Smooth muscle cell (in vitro differentiated cells): ENCODE measurements around the gene SH2D3A. TPM values are rescaled to one million over a fixed set of nuclear protein-coding genes. Genes with fewer than 3 reads are reported as not detected.
A peak's percentile ranks its signal among the peaks of the same experiment; 100 is the strongest.
"Not testable (repeated sequence)": the region's sequence is repeated elsewhere in the genome, so short reads cannot be mapped to it uniquely, and the experiment has no call there.

Source experiments
- DNase-seq: peaks from one replicate; lab custom pipeline; 2025; ENCODE audit not compliant: unreplicated experiment; lab: John Stamatoyannopoulos, UW
- H2AFZ ChIP-seq: fragments of 200-600 bp; sonication (generic); 2 replicates; pipeline ENCODE4 v1.6.0; 2016; ENCODE audit warnings: antibody characterized with exemption, low read depth, mild to moderate bottlenecking
- H3F3A ChIP-seq: fragments of 200-600 bp; sonication (generic); 2 replicates; pipeline ENCODE4 v1.6.0; 2017; ENCODE audit warnings: antibody characterized with exemption, low read depth
- H3K27ac ChIP-seq: fragments of 200-600 bp; sonication (generic); 2 replicates; pipeline ENCODE4 v1.5.1; 2016; ENCODE audit warnings: low read depth, mild to moderate bottlenecking
- H3K27me3 ChIP-seq: fragments of 200-600 bp; sonication (generic); 2 replicates; pipeline ENCODE4 v1.6.1; 2016; ENCODE audit warnings: low read depth, mild to moderate bottlenecking
- H3K36me3 ChIP-seq: fragments of 200-600 bp; sonication (generic); 2 replicates; pipeline ENCODE4 v1.5.1; 2016; ENCODE audit warnings: low read depth
- H3K4me1 ChIP-seq: fragments of 200-600 bp; sonication (generic); 2 replicates; pipeline ENCODE4 v1.5.1; 2016; ENCODE audit warnings: low read depth
- H3K4me2 ChIP-seq: fragments of 200-600 bp; sonication (generic); 2 replicates; pipeline ENCODE4 v1.6.0; 2016; ENCODE audit warnings: mild to moderate bottlenecking
- H3K4me3 ChIP-seq: fragments of 200-600 bp; sonication (generic); 2 replicates; pipeline ENCODE4 v1.5.1; 2016; ENCODE audit warnings: mild to moderate bottlenecking
- H3K79me2 ChIP-seq: fragments of 200-600 bp; sonication (generic); 2 replicates; pipeline ENCODE4 v1.6.0; 2016; ENCODE audit warnings: low read depth, mild to moderate bottlenecking
- H3K9ac ChIP-seq: fragments of 200-600 bp; sonication (generic); 2 replicates; pipeline ENCODE4 v1.6.0; 2016; ENCODE audit warnings: low read depth
- H3K9me3 ChIP-seq: fragments of 200-600 bp; sonication (generic); replicated peaks from 2 replicates; pipeline ENCODE4 v1.5.1; 2016; ENCODE audit warnings: low read depth
- H4K20me1 ChIP-seq: fragments of 200-600 bp; sonication (generic); 2 replicates; pipeline ENCODE4 v1.6.0; 2016; ENCODE audit warnings: low read depth
- WGBS: methylation state at CpG from one replicate; pipeline ENCODE4 v1.1.7; 2016; ENCODE audit warnings: low lambda C conversion rate; 5-methylcytosine and 5-hydroxymethylcytosine counted together
- polyA plus RNA-seq: library from polyadenylated mRNA; unstranded; fragments of >200 nt; fragmentation: Nextera tagmentation; extraction: Ambion mirVana; gene quantifications from 2 replicates; pipeline ENCODE4 v1.2.1, GENCODE V29; 2016
- total RNA-seq: library from RNA; depleted of rRNA; stranded (reverse); fragments of >200 nt; gene quantifications from 2 replicates; pipeline ENCODE4 v1.2.3, GENCODE V29; 2014
- TF ChIP-seq, protein P1 (sequence below): fragments of 200-600 bp; sonication (generic); IDR thresholded peaks from 2 replicates; pipeline ENCODE4 v1.5.1; 2017; ENCODE audit warnings: borderline replicate concordance, mild to moderate bottlenecking, antibody characterized with exemption; ENCODE audit not compliant: insufficient read depth, poor library complexity, severe bottlenecking

SH2D3A gene
- total and polyA plus RNA-seq, 2 experiments from 2014 or later: 6.2 to 9.3 TPM

DNA sequence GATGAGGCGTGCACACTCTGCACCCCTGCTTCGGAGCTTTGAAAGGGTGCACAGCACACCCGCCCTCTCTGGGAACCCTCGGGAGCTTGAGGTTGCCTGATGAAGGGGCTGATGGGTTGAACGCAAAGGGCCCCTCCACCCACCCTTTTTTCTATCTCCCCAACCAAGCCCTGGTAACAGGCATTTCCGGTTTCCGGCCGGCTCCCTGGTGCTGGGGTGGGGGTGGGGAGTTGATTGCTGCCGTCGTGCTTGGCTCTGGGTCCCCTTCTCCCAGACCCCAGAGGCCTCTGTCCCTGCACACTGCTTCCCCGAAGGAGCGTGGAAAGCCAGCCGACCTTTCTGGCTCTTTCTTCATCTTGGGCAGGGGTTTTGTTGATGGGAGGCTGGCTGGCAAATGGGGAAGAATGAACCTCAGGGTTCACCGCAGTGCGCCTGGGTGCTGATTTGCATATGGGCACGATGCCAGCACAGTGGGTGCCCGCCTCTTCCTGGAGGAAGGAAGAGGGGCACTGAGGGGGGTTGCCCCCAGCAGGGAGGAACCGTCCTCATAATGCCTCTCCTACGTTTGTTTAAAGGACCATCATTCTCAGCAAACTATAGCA is 34.4 kb upstream of the SH2D3A start:
- TF ChIP-seq, protein P1, sequence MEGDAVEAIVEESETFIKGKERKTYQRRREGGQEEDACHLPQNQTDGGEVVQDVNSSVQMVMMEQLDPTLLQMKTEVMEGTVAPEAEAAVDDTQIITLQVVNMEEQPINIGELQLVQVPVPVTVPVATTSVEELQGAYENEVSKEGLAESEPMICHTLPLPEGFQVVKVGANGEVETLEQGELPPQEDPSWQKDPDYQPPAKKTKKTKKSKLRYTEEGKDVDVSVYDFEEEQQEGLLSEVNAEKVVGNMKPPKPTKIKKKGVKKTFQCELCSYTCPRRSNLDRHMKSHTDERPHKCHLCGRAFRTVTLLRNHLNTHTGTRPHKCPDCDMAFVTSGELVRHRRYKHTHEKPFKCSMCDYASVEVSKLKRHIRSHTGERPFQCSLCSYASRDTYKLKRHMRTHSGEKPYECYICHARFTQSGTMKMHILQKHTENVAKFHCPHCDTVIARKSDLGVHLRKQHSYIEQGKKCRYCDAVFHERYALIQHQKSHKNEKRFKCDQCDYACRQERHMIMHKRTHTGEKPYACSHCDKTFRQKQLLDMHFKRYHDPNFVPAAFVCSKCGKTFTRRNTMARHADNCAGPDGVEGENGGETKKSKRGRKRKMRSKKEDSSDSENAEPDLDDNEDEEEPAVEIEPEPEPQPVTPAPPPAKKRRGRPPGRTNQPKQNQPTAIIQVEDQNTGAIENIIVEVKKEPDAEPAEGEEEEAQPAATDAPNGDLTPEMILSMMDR: no peak
- 47% methylated on average over 19 of the region's 19 CpGs for WGBS
- Histone ChIP-seq H3K36me3 (no peaks in the 10 kb centered on the region), H3K4me2 (peak overlapping the region; percentile 65), H3F3A (no peaks in the 10 kb centered on the region), H3K27me3 (no peaks in the 10 kb centered on the region), H4K20me1 (no peaks in the 10 kb centered on the region), H2AFZ (peak overlapping the region; percentile 90), H3K9me3 (no peaks in the 10 kb centered on the region), H3K9ac (no peak overlapping the region), H3K4me3 (peak overlapping the region; percentile 30), H3K79me2 (no peaks in the 10 kb centered on the region), H3K4me1 (no peaks in the 10 kb centered on the region), H3K27ac (no peak overlapping the region)
- DNase-seq: no peak

DNA sequence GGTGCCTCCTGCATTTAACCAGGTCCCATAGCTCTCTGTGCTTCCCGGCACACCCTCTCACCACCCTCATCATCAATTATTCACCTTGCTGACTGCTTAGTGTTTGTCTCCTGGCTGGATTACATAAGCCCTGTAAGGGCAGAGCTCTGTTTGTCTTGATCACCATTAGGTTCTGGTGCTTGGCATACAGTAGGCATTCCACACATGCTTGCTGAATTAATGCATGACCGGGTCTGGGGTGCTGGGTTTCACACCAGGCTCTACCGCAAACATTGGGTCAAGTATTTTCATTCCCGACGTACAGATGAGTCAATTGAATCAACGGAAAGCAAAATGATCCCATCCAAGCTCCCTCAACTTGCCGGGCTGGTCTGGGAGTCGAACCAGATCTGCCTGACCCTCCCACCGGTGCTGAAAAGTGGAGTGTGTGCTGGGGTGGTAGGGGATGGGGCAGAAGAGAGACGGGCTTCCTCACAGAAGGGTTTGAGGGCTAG is 33.8 kb upstream of the SH2D3A start:
- H3K36me3 ChIP-seq: no peaks in the 10 kb centered on the region
- no peaks in the 10 kb centered on the region for H3F3A ChIP-seq
- H3K79me2 ChIP-seq: no peaks in the 10 kb centered on the region
- WGBS: 50% methylated on average over 10 of the region's 10 CpGs
- no peaks in the 10 kb centered on the region for H3K9me3 ChIP-seq
- H3K9ac ChIP-seq: no peak overlapping the region
- H3K27me3 ChIP-seq: no peaks in the 10 kb centered on the region
- TF ChIP-seq, protein P1: no peak
- H3K4me1 ChIP-seq: no peaks in the 10 kb centered on the region
- no peaks in the 10 kb centered on the region for H4K20me1 ChIP-seq
- peak overlapping the region; percentile 65 for H3K4me2 ChIP-seq
- H2AFZ ChIP-seq: peak overlapping the region; percentile 90
- H3K4me3 ChIP-seq: peak overlapping the region; percentile 30
- DNase-seq: no peak
- H3K27ac ChIP-seq: no peak overlapping the region

DNA sequence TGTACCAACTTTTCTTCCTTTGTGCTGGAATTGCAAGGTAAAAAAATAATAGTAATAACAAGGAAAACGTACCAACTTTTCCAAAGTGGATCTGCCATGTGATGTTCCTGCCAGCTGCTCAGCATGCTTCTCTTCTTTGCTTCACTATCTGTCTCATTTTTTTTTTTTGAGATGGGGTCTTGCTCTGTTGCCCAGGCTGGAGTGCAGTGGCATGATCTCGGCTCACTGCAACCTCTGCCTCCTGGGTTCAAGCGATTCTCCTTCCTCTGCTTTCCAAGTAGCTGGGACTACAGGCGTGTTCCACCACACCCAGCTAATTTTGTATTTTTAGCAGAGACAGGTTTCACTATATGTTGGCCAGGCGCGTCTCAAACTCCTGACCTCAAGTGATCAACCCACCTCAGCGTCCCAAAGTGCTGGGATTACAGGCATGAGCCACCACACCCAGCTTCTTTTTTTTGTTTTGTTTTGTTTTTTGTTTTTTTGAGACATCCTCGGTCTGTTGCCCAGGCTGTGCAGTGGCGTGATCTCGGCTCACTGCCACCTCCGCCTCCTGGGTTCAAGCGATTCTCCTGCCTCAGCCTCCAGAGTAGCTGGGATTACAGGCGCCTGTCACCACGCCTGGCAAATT is 33.0 kb upstream of the SH2D3A start:
- not testable (repeated sequence) for H3K36me3 ChIP-seq, H2AFZ ChIP-seq, H3K27ac ChIP-seq, H3K79me2 ChIP-seq, H3F3A ChIP-seq, H3K9me3 ChIP-seq, H3K27me3 ChIP-seq, H4K20me1 ChIP-seq, H3K4me3 ChIP-seq, H3K4me1 ChIP-seq, H3K4me2 ChIP-seq, H3K9ac ChIP-seq, DNase-seq
- WGBS: 89% methylated on average over 14 of the region's 14 CpGs

DNA sequence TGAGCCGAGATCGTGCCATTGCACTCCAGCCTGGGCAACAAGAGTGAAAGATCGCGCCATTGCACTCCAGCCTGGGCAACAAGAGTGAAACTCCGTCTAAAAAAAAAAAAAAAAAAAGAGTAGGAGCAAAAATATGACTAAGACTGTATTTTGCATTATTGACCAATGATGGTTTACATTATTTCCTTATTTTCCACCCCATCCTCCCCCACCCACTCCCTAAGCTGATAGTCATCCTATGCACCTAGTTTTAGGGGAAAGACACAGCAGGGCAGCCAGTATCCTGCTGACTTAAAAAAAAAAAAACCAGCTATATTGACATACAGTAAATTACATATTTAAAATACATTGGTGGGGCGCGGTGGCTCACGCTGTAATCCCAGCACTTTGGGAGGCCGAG is 30.4 kb upstream of the SH2D3A start:
- no peak for DNase-seq
- Histone ChIP-seq H3K27ac (no peak overlapping the region), H3K9ac (no peak overlapping the region), H2AFZ (no peak overlapping the region), H3K79me2 (no peaks in the 10 kb centered on the region), H3K4me1 (no peaks in the 10 kb centered on the region), H4K20me1 (no peaks in the 10 kb centered on the region), H3K36me3 (no peaks in the 10 kb centered on the region), H3K4me3 (no peak overlapping the region), H3K4me2 (no peak overlapping the region), H3K27me3 (no peaks in the 10 kb centered on the region), H3F3A (no peaks in the 10 kb centered on the region), H3K9me3 (no peaks in the 10 kb centered on the region)
- 94% methylated on average over 9 of the region's 9 CpGs for WGBS
- TF ChIP-seq, protein P1: no peak
